ENCODE data around the gene RPL10.

- TF ChIP-seq, protein P1, sequence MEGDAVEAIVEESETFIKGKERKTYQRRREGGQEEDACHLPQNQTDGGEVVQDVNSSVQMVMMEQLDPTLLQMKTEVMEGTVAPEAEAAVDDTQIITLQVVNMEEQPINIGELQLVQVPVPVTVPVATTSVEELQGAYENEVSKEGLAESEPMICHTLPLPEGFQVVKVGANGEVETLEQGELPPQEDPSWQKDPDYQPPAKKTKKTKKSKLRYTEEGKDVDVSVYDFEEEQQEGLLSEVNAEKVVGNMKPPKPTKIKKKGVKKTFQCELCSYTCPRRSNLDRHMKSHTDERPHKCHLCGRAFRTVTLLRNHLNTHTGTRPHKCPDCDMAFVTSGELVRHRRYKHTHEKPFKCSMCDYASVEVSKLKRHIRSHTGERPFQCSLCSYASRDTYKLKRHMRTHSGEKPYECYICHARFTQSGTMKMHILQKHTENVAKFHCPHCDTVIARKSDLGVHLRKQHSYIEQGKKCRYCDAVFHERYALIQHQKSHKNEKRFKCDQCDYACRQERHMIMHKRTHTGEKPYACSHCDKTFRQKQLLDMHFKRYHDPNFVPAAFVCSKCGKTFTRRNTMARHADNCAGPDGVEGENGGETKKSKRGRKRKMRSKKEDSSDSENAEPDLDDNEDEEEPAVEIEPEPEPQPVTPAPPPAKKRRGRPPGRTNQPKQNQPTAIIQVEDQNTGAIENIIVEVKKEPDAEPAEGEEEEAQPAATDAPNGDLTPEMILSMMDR (IDR thresholded peaks at IDR 0.05; ENCODE audit: low read length) = no peak
- TF ChIP-seq EZH2 (IDR thresholded peaks at IDR 0.05; ENCODE audit: borderline replicate concordance, low read length) = no peak
Observed at GRCh38 chrX:154370300-154371016, 27.7 kb upstream of the RPL10 start.

All from OCI-LY1 (cell line).